Hematopoietic multipotent progenitor cell treated with erythropoietin and hydrocortisone succinate and interleukin-3 and kit ligand, for 6 days (in vitro differentiated cells): ENCODE measurements around the gene NECAB3.
"Not testable (repeated sequence)": the region's sequence is repeated elsewhere in the genome, so short reads cannot be mapped to it uniquely, and the experiment has no call there.

Source experiments
- DNase-seq: peaks from one replicate; pipeline ENCODE4 v3.0.0-alpha.2; 2015

The NECAB3 gene

DNA sequence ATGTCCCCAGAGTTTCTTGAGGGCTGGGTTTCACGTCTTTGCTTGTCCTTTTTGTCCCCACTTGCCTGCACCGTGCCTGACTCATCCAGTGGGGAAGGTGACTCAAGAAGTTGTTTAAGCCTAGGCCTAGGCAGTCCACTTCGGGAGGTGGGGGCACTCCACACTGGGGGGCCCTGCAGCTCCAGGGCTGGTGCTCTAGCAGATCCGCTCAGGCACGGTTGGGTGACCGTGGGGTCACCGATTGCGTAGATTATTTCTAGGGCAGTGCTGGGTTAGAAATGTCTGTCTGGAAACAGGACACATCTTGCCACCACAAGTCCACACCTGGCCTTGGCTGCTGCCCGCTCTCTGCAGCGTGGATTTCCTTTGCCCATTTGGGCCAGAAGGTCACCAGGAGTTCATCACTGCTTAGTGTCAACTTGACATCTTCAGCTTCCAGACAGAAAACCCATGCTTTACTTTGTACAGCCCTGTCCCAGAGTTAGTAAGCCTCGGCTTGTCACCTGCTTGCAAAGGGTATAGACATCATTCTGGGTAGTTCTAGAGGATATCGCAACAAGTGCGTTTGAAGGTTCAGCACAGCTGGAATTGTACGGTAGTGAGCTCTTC, 25.7 kb downstream of the NECAB3 start:
- no peak for DNase-seq

DNA sequence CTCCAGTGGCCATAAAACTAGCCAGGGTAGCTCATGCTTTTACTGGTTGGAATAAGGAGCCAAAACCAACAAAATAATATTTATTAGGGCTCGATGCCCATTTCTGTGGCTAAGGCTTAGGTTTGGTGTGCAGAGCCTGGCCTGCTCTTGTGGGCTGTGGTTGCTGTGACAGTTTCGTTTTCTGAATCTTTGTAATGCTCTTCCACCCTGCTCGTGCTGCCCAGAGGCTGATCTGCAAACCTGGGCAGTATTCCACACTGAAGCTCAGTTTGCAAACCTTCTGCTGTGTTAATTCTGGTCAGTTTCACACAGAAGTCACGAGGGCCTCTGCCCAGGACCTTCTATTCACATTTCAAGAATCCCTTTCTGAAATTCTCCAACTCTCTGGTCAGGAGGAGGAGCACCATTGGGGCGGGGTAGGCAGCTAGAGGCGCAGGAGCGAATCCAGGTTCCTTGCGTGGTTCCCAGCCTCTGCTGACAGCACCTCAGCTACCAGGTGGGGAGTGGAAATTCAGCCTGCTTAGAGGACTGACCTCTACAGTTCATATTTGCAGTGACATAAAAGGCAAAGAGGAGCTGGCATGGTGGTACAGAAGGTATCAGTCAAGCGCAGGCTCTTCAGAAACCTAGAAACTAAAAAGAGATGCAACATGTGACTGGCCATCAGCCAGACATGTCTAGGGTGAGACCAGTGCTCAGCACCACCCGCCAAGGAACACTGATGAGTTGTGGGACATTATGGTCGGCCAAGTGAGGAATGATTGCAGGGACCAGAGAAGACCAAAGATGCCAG, 26.4 kb downstream of the NECAB3 start:
- no peak for DNase-seq

DNA sequence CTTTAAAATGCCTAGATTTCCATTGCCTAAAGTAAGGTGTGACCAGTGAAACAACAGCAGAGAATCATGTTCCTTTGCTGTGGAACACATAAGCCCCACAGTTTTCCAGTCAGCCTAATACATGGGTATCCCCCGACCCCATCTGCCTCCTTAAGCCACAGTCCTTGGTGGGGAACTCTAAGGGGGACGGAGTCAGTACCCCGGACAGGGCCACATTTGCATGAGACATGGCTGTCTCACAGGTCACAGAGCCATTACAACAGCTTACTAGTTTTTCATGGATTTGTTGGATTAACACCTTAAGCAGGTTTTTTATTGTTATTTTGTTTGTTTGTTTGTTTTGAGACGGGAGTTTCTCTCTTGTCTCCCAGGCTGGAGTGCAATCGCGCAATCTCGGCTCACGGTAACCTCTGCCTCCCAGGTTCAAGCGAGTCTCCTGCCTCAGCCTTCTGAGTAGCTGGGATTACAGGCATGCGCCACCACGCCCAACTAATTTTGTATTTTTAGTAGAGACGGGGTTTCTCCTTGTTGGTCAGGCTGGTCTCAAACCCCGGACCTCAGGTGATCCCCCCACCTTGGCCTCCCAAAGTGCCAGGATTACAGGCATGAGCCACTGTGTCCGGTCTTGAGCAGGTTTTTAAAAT, 27.1 kb downstream of the NECAB3 start:
- DNase-seq: peak; percentile 16

DNA sequence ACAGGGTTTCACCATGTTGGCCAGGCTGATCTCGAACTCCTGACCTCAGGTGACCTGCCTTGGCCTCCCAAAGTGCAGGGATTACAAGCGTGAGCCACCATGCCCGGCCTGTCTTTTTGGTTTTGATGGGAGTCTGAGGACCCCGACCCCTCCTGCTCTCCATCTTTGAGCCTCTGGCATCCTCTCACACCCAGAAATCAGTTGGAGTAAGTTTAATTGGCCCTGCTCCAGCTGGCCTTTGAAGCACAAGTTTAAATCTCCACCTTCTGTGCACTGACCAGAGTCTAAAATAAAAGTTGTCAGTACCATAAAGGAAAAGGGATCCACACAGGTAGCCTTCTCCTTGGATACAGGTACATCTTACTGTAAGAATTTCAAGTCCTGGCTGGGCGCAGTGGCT, 28.0 kb downstream of the NECAB3 start:
- no peak for DNase-seq

DNA sequence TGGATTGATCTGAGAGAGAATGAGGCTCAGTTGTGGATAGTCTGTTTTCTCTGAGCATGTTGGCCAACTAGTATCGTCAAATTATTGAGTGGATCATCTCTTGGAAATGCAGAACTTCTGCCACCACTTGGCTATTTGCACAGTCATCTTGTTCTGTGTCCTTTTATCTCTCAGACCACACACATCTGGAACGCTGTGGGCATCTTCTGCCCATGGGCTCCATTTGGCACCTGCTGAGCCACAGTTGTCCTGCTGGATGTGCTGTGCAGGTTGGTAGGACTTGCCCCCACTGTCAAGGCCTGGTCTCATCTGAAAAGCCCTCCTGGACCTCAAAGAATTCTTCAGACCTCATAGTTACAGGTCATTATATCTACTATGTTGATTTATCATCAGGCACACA, 28.8 kb downstream of the NECAB3 start:
- peak; percentile 34 for DNase-seq

DNA sequence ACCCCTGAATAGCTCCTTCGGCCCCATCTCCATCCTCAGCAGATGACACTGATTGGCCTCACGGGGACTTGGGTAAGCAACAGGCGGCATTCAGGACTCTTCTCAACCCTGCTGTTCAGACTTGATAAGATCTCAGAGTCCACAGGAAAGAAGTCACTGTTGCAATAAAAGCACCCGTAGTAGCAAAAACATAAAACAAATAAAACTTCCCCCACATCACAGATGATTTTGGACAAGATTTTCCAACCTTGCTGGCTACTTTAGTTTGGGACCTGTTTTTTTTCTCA, 29.2 kb downstream of the NECAB3 start:
- peak; percentile 64 for DNase-seq

DNA sequence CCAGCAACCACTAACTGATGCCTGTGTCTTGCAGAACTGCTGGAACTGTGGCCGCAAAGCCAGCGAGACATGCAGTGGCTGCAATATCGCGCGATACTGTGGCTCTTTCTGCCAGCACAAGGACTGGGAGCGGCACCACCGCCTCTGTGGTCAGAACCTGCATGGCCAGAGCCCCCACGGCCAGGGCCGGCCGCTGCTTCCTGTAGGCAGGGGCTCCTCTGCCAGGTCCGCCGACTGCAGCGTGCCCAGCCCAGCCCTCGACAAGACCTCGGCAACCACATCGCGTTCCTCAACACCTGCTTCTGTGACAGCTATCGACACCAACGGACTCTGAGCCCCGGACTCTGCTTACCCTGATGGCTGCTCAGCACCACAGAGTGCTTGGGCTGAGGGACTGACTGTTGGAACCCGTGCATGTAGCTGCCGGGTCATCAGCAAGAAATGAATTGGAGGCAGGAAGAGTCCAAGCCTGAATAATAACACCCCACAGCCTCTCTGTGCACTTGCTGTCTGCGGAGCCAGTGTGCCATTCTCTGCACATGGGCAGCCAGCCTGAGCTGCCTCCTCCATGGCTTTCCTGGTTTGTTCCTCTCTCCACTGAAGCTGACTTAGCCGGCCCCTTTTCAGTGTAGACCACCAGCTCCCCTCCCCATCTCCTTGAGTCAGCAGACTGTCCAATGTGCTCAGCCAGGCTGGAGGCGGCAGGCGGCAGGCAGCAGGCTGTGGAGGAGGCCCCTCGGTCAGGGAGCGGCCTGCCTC, 29.7 kb downstream of the NECAB3 start:
- no peak for DNase-seq

DNA sequence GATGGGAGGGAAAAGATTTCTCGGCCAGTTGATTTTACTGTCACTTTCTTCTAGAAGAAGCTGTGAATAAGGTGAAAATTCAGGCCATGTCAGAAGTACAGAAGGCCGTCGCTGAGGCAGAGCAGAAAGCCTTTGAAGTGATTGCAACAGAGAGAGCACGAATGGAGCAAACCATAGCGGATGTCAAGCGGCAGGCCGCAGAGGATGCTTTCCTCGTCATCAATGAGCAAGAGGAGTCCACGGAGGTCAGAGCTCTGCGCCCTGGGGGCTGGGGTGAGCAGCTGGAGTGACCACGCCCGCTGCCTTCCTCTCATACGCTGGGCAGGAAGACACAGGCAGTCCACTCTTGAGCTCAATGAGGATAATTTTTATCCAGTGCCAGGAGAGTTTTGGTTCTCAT, 33.9 kb downstream of the NECAB3 start:
- no peak for DNase-seq

DNA sequence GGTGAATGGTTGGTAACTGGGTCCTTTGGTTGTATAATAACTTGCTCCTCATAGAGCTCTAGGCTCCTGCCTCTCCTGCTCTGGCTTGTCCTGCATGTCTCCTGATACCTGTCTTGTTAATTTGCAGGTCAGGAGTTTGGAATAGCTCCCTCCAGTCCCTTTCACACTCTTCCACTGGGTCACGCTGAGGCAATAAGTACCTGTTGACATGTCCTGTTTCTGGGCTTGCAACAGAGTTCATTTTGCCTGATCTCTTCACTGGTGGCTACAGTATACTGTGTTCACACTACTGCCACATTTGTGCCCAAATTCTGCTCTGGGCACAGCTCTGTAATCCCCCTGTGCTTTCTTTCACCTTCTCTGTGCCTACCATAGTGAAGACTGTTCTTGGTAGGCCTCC, 37.5 kb downstream of the NECAB3 start:
- DNase-seq: no peak

DNA sequence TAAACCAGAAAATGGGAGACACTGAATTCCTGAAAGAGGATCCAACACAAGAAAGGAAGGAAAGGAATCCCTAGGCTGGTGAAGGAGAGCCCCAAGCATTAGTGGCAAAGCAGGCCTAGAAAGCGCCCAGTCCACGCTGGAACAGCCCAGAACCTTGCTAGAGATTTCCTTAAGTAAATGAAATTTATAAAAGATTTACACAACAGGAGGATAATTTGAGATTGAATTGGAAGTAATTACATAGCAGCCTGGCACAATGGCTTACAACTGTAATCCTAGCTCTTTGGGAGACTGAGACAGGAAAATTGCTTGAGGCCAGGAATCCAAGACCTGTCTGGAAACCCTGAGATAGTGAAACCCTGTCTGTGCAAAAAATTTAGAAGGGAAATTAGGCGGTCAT, 38.9 kb downstream of the NECAB3 start:
- DNase-seq: no peak

DNA sequence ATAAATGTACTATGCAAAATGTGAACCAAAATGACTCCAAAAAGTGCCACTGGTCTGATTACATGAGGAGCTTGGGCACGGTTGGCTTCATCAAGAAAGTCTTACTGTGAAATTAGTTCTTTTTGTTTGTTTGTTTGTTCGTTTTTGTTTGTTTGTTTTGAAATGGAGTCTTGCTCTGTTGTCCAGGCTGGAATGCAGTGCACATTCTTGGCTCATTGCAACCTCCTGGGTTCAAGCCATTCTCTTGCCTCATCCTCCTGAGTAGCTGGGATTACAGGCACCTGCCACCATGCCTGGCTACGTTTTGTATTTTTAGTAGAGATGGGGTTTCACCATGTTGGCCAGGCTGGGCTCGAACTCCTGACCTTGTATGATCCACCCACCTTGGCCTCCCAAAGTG, 42.3 kb downstream of the NECAB3 start:
- not testable (repeated sequence) for DNase-seq

DNA sequence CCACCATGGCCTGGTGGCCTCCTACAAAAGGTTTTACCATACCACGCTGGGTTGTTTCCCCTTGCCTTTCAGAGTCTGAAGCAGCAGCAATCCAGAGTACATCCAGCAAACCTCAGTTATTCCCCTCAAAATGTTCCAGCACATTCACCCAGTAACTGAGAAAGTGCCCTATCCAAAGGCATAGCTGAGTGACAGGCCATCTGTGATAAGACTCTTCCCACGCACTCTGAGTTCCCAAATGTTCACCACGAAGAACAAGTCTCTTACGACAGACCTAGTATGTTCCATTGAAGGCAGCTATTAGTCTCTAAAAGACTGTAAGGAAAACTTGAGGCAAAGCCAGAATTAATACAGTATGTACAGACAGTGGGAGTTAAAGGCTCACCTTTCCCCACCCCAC, 43.7 kb downstream of the NECAB3 start:
- DNase-seq: no peak

DNA sequence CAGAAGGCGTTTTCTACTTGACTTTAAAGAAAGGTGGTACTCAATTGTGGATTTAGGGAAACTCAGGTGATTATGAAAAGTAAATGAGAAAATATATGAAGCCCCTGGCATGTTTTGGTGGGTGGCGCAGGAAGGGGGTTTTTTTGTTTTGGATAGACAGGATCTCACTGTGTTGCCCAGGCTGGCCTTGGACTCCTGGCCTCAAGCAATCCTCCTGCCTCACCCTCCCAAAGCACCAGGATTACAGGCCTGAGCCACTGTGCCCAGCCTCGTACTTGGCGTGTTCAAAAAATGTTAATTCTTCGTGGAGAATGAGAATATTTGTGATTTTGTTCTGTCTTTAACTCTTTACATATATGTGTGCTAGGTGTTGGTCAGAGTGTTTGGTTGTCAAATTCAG, 44.2 kb downstream of the NECAB3 start:
- no peak for DNase-seq

DNA sequence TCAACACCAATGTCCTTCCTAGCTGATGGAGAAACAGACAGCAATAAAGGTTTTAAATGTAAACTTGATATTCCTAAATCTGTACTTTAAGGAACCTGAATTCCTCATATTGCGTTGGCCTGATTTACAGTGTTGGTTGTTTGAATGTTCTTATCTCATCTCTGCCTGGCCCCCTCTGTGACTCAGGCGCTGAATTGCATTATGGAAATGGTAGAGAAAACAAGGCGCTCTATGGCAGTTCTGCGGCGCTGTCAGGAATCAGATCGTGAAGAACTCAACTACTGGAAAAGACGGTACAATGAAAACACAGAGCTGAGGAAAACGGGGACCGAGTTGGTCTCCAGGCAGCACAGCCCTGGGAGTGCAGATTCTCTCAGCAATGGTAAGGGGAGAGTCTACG, 44.7 kb downstream of the NECAB3 start:
- DNase-seq: no peak

DNA sequence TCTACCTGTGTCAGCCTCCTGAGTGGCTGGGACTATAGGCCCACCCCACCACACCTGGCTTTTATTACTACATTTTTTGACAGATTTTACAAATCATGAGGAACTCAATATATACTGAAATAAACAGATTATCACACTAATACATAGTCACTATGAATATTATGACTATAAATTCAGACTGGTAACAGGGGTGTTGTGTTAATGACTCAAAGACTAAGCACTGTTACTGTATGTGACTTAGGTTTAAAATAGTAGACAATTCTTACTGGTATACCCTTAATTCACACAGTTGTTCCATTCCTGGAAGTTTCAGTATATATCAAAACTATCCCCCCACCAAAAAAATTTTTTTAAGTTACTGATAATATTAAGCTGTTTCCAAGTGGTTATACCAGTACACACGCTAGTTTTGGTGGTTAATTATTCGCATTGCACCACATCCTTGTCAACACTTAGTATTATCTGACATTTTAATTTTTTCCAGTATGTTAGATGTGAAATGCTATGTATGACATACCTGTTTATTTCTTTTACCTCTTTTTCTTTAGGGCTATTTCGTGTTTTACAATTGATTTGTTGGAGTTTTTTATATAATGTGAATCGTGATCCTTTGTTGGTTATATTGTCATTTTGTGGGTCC, 46.5 kb downstream of the NECAB3 start:
- DNase-seq: no peak

DNA sequence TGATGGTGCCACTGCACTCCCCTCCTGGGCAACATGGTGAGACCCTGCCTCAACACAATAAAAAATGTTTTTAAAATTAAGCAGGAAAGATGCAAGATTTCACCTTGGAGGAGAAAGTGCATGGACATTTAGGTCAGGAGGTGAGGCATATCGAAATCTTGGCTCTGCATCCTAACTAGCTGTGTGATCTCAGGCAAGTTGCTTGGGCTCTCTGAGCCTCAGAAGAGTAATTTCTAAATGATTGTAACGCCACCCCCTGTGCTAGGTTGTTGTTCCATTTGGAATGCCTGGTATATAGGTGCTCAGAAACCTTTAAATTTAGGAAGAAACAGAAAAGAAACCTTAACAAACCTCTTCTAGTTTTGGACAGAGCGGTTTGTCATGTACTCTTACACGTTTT, 48.0 kb downstream of the NECAB3 start:
- no peak for DNase-seq

DNA sequence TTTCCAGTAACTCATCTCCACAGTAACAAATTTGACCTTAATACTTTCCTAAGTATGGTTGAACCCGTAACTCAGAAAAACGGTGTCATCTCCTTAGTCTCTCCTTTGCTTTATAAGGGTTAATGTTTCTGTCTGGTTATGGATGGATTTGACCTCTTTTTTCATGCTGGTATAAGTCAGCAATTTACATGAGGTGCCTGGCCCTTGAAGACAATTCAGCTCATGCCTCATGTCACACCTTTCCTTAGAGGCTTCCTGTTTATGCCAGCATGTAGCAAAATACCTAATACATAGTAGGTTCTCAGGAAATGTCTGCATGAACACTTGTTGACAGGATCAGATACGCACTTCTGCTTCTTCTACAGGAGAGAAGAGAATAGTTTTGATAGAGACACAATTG, 49.8 kb downstream of the NECAB3 start:
- no peak for DNase-seq

DNA sequence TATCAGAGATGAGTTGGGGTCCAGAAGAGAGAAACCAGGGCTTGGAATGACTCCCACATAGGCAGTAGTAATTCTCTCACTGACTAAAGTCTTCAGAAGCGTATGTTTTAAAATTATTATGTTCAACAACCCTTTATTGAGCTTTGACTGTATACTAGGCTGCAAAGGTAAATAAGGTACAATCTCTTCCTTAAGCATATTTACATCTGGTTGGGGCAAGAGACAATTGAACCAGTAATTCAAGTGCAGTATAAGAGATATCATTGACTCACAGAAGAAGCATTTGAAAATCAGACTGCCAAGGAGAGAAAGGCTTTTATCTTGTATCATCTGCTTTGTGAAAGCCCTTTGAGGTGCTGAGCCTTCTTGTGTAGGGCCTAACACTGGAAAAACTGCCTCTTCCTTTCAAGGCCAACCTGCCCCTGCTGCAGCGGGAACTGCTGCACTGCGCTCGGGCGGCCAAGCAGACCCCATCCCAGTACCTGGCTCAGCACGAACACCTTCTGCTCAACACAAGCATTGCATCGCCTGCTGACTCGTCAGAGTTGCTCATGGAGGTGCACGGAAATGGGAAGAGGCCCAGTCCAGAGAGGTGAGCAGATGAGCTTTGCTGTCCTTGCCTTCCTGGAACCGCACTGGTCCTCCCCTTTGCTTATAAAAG, 51.4 kb downstream of the NECAB3 start:
- DNase-seq: no peak

DNA sequence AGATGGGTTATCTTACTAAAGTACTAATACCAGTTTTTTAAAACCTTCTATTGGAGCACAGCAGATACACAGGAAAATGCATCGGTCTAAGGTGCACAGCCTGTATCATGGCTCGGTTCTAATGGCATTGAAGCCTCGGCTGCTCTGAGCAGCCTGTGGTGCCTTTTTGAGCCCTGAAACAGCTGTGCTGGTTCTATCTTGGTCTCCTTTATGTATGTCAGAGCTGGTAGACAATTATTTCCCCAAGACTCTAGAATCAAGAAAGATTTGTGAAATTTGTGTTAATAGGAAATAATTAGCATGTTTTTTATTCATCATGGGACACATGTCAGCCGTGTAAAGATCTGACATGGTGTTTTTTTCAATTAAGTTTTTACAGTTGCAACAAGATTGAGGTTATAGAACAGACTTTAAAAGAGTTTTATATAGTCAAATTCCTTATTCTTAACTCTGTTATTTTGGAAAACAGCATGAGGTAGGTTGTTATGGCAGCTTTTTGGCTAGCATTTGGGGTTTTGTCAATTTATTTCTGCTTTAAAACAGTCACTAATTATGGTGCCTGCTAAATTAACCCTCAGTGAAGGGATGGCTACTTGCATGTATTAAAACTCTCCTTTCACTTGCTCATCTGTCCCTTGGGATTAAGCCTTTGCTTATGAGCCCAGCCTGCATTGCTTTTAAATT, 52.4 kb downstream of the NECAB3 start:
- DNase-seq: no peak

DNA sequence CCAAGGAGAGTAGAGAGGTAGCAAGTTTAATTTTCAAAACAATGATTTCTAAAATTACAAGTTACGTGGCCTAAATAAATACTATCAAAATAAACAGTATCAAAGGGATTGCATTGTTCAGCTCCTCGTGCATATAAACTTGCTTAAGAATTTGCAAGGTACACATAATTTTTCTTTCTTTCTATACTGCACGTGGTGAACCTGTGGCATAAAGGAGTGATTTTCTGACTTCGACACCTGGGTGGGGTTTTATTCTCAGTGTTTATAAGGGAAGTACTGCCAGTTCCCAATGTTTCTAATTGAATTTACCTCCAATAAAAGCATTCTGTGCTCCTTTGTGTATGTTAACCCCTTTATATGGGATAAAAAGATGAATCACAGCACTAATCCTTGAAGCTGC, 62.2 kb downstream of the NECAB3 start:
- no peak for DNase-seq

DNA sequence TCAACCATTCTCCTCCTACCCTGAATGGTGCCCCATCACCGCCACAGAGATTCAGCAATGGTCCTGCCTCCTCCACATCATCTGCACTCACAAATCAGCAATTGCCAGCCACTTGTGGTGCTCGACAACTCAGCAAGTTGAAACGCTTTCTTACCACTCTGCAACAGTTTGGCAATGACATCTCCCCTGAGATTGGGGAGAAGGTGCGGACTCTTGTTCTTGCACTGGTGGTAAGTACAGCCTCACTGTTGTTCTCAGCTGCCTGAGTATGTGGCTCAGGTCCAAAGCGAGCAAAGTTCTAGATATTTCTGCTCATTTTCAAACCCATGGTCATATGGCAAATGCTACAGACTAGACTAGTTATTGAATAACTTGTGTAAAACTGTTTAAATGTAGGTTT, 63.1 kb downstream of the NECAB3 start:
- no peak for DNase-seq

DNA sequence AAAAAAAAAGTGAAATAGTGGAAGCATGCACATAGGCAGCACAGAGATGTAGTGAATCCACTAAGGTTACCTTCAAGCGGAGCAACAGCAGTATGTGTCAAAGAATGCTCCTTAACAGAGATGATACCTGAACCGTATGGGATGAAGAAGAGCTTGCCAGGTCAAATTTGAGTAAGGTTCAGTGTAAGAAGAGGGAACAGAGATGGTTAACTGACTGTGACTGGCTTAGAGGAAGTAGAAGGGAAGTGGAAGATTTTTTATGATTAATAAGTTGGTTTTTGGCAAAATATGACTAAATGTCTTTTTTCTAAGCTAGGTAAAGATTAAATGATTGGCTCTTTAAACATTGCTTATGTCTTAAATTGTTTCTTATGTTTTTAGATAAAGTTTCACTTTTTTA, 64.7 kb downstream of the NECAB3 start:
- no peak for DNase-seq
